Measurements from ENCODE around the gene VPS50. TPM values are rescaled to one million over a fixed set of nuclear protein-coding genes. Genes with fewer than 3 reads are reported as not detected.
A peak's percentile ranks its signal among the peaks of the same experiment; 100 is the strongest.

The VPS50 gene
- total RNA-seq = 34.4 and 40.4 TPM in 2 replicates

GRCh38 chr7:93231799-93232672 lies at the start of gene VPS50:
TSS of gene VPS50 (plus strand) at chr7:93232366. CDS start at chr7:93232468, 102 bp downstream.
- Histone ChIP-seq H3K36me3 (ENCODE audit: insufficient read depth, low read length) (no peaks in the 10 kb centered on the region), H4K20me1 (ENCODE audit: insufficient read depth, low read length) (no peaks in the 10 kb centered on the region), H3K4me3 (ENCODE audit: insufficient read depth, low read length) (peak within 1 kb of the TSS; percentile 87), H3K79me2 (ENCODE audit: insufficient read depth, low read length) (peaks cover 37% of the 10 kb centered on the region), H3K27me3 (ENCODE audit: insufficient read depth, low read length) (no peaks in the 10 kb centered on the region), H3K4me2 (ENCODE audit: insufficient read depth, low read length) (peak within 1 kb of the TSS; percentile 98), H2AFZ (ENCODE audit: low read length) (peak within 1 kb of the TSS; percentile 98), H3K27ac (ENCODE audit: low read depth, low read length) (peak within 1 kb of the TSS; percentile 44), H3K9me3 (ENCODE audit: low read depth, low read length) (no peaks in the 10 kb centered on the region), H3K4me1 (ENCODE audit: insufficient read depth, low read length) (peaks cover 13% of the 10 kb centered on the region)
- peak; percentile 95 for DNase-seq (ENCODE audit: insufficient read length, low spot score, missing footprints)
- no peak for TF ChIP-seq CTCF (IDR thresholded peaks at IDR 0.05; ENCODE audit: extremely low read depth, low read depth, low read length)

GRCh38 chr7:93185303-93186027 lies 46.7 kb upstream of the VPS50 start:
- Histone ChIP-seq H2AFZ (ENCODE audit: low read length) (no peak overlapping the region), H3K27ac (ENCODE audit: low read depth, low read length) (no peak overlapping the region), H3K27me3 (ENCODE audit: insufficient read depth, low read length) (peaks cover 3% of the 10 kb centered on the region), H3K4me3 (ENCODE audit: insufficient read depth, low read length) (no peak overlapping the region), H3K79me2 (ENCODE audit: insufficient read depth, low read length) (no peaks in the 10 kb centered on the region), H3K9me3 (ENCODE audit: low read depth, low read length) (no peaks in the 10 kb centered on the region), H3K4me1 (ENCODE audit: insufficient read depth, low read length) (peaks cover 8% of the 10 kb centered on the region), H4K20me1 (ENCODE audit: insufficient read depth, low read length) (no peaks in the 10 kb centered on the region), H3K36me3 (ENCODE audit: insufficient read depth, low read length) (no peaks in the 10 kb centered on the region), H3K4me2 (ENCODE audit: insufficient read depth, low read length) (peak overlapping the region; percentile 24)
- DNase-seq (ENCODE audit: insufficient read length, low spot score, missing footprints) = no peak
- TF ChIP-seq CTCF (IDR thresholded peaks at IDR 0.05; ENCODE audit: extremely low read depth, low read depth, low read length) = no peak

- Histone ChIP-seq H3K4me1 (ENCODE audit: insufficient read depth, low read length) (peaks cover 8% of the 10 kb centered on the region), H3K79me2 (ENCODE audit: insufficient read depth, low read length) (no peaks in the 10 kb centered on the region), H3K4me3 (ENCODE audit: insufficient read depth, low read length) (no peak overlapping the region), H3K27me3 (ENCODE audit: insufficient read depth, low read length) (peaks cover 25% of the 10 kb centered on the region), H2AFZ (ENCODE audit: low read length) (no peak overlapping the region), H3K4me2 (ENCODE audit: insufficient read depth, low read length) (no peak overlapping the region), H3K36me3 (ENCODE audit: insufficient read depth, low read length) (no peaks in the 10 kb centered on the region), H4K20me1 (ENCODE audit: insufficient read depth, low read length) (no peaks in the 10 kb centered on the region), H3K9me3 (ENCODE audit: low read depth, low read length) (no peaks in the 10 kb centered on the region), H3K27ac (ENCODE audit: low read depth, low read length) (no peak overlapping the region)
- no peak for TF ChIP-seq CTCF (IDR thresholded peaks at IDR 0.05; ENCODE audit: extremely low read depth, low read depth, low read length)
- DNase-seq (ENCODE audit: insufficient read length, low spot score, missing footprints) = no peak
These were observed 43.1 kb upstream of the VPS50 start for GRCh38 chr7:93188870-93189634.
